Measurements from ENCODE around the gene BCL10. TPM values are rescaled to one million over a fixed set of nuclear protein-coding genes. Genes with fewer than 3 reads are reported as not detected.

The BCL10 gene
- total and polyA plus RNA-seq, 2 of the 4 experiments (the other 2 are of a cell fraction): 15.3 to 30.5 TPM

GRCh38 chr1:85297855-85298629 is 21.6 kb upstream of the BCL10 start (continued):
- peak; percentile 54 for TF ChIP-seq CEBPB (IDR thresholded peaks at IDR 0.05; ENCODE audit: low read depth, low read length)
- peak; percentile 33 for TF ChIP-seq RCOR1 (IDR thresholded peaks at IDR 0.05; ENCODE audit: insufficient replicate concordance, low read length)
- peak; percentile 35; the same call in 1 of the 2 replicates for TF ChIP-seq MAFK (IDR thresholded peaks at IDR 0.05; ENCODE audit: low read depth, low read length)

GRCh38 chr1:85297538-85297854 is 21.1 kb upstream of the BCL10 start:
- Histone ChIP-seq H2AFZ (replicated peaks; ENCODE audit: low read length, poor library complexity) (no peak overlapping the region), H3K18ac (ENCODE audit: low read depth, low read length) (peak overlapping the region; percentile 67), H4K91ac (ENCODE audit: insufficient read depth, low read depth, low read length) (peak overlapping the region; percentile 77; the same call in 1 of the 2 replicates), H3K9me3 (ENCODE audit: control insufficient read depth, insufficient read depth, low read length) (no peaks in the 10 kb centered on the region), H3K79me1 (ENCODE audit: low read depth in 1 of 2, low read length in 2 of 2) (peaks cover 0 to 10% of the 10 kb centered on the region in 2 experiments; a peak in 1 of 4 replicates), H3K27ac (ENCODE audit: insufficient read depth, low read length) (peak overlapping the region; percentile 69), H2AK9ac (replicated peaks; ENCODE audit: low read depth, low read length, poor library complexity) (peak overlapping the region; percentile 39), H3K9me1 (ENCODE audit: insufficient read depth, low read length) (peaks cover 22% of the 10 kb centered on the region), H3K4me1 (ENCODE audit: control insufficient read depth, insufficient read depth, low read length) (peaks cover 19% of the 10 kb centered on the region), H3K4me2 (ENCODE audit: low read depth, low read length) (peak overlapping the region; percentile 60), H2BK20ac (ENCODE audit: low read depth, low read length) (peak overlapping the region; percentile 73), H4K5ac (ENCODE audit: low read depth, low read length) (peak overlapping the region; percentile 31), H4K20me1 (ENCODE audit: insufficient read depth, low read length) (peaks cover 3% of the 10 kb centered on the region; the same call in 1 of the 2 replicates), H2BK120ac (ENCODE audit: low read depth, low read length) (peak overlapping the region; percentile 86), H2AK5ac (ENCODE audit: low read depth, low read length) (peak overlapping the region; percentile 45), H3K23ac (ENCODE audit: low read depth, low read length) (no peak overlapping the region; the same call in 1 of the 2 replicates), H3K4ac (ENCODE audit: low read depth, low read length) (peak overlapping the region; percentile 72), H3K14ac (replicated peaks; ENCODE audit: low read depth, low read length) (peak overlapping the region; percentile 53), H3K56ac (ENCODE audit: extremely low read depth, insufficient read depth, low read length) (peak overlapping the region; percentile 42; the same call in 1 of the 2 replicates), H3K4me3 (ENCODE audit: insufficient read depth, low read depth, low read length) (peak overlapping the region; percentile 0; the same call in 1 of the 2 replicates), H2BK5ac (ENCODE audit: low read depth, low read length, poor library complexity, severe bottlenecking) (peak overlapping the region; percentile 82), H3K9ac (ENCODE audit: low read depth, low read length) (peak overlapping the region; percentile 31; the same call in 1 of the 2 replicates), H3K36me3 (ENCODE audit: control insufficient read depth, insufficient read depth, low read length) (no peaks in the 10 kb centered on the region), H4K8ac (ENCODE audit: low read depth in 2 of 2, low read length in 2 of 2) (peak overlapping the region in 1 of 2 experiments; percentile 59; a peak in 2 of 4 replicates), H3K27me3 (ENCODE audit: control insufficient read depth, insufficient read depth, low read length) (no peaks in the 10 kb centered on the region), H2BK15ac (ENCODE audit: low read depth, low read length) (peak overlapping the region; percentile 82; the same call in 1 of the 3 replicates)
- ATAC-seq (ENCODE audit: low read depth): peak; percentile 7
- CTCF ChIA-PET: interaction anchor here (0.6 to 1.1 kb wide), 5 partner anchors 11 to 353 kb away, joined by 3 to 4 read pairs (median 3); partner anchors contain the start of gene C1orf52
- WGBS, 2 experiments (ENCODE audit: extremely low coverage in 2 of 2, insufficient read length in 1 of 2): no CpG with 5 or more reads among the region's 1 CpG
- in situ Hi-C loops (cut with MboI; ENCODE audit: low sequenced_read_pairs) (no loop called here), intact Hi-C loops (cut with micrococcal nuclease) (no loop called here), dilution Hi-C loops (cut with HindIII; ENCODE audit: low sequenced_read_pairs, unreplicated experiment) (no loop called here)
- POLR2A ChIA-PET (ENCODE audit: unreplicated experiment): interaction anchor here (1.1 to 1.4 kb wide), 3 partner anchors 281 to 288 kb away, joined by 3 to 4 read pairs (median 3); partner anchors contain the start of gene CCN1
- DNase-seq: no peak
- BruUV-seq (replicated peaks): no TSS peak
- TF ChIP-seq CEBPB (IDR thresholded peaks at IDR 0.05; ENCODE audit: low read depth, low read length): no peak
- no peak for TF ChIP-seq MAZ (IDR thresholded peaks at IDR 0.05; ENCODE audit: borderline replicate concordance, low read depth, low read length)
- TF ChIP-seq CHD1 (IDR thresholded peaks at IDR 0.05; ENCODE audit: low read depth, low read length): no peak
- TF ChIP-seq NFE2L2 (IDR thresholded peaks at IDR 0.05; ENCODE audit: low read depth, low read length): no peak
- TF ChIP-seq MXI1 (IDR thresholded peaks at IDR 0.05; ENCODE audit: borderline replicate concordance, low read depth, low read length): no peak
- no peak for TF ChIP-seq RCOR1 (IDR thresholded peaks at IDR 0.05; ENCODE audit: insufficient replicate concordance, low read length)
- no peak for TF ChIP-seq MAFK (IDR thresholded peaks at IDR 0.05; ENCODE audit: low read depth, low read length)
- TF ChIP-seq POLR2A (IDR thresholded peaks at IDR 0.05; ENCODE audit: low read depth, low read length): no peak
- no peak for TF ChIP-seq CTCF (conservative IDR thresholded peaks at IDR 0.05; ENCODE audit: low read depth, low read length)
- TF ChIP-seq SMC3 (IDR thresholded peaks at IDR 0.05; ENCODE audit: low read depth, low read length): no peak
- no peak for TF ChIP-seq BHLHE40 (IDR thresholded peaks at IDR 0.05; ENCODE audit: low read depth, low read length)
- TF ChIP-seq RAD21 (IDR thresholded peaks at IDR 0.05; ENCODE audit: low read length): no peak
- no peak for TF ChIP-seq RFX5 (IDR thresholded peaks at IDR 0.05; ENCODE audit: low read depth, low read length)
- no peak for TF ChIP-seq FOS (IDR thresholded peaks at IDR 0.05; ENCODE audit: low read depth, low read length)

Data from IMR-90 (cell line).